H9 (cell line): Measurements from ENCODE around the gene EXD2. TPM values are rescaled to one million over a fixed set of nuclear protein-coding genes. Genes with fewer than 3 reads are reported as not detected.

Experiments
- DNase-seq: peaks from one replicate; pipeline ENCODE4 v3.0.0-alpha.2; 2017
- H2AFZ ChIP-seq: one replicate; pipeline ENCODE4 v1.6.1; 2013; ENCODE audit warnings: mild to moderate bottlenecking, low read length, control low read depth, moderate library complexity
- H2AK5ac ChIP-seq: 2 replicates; pipeline ENCODE4 v1.6.1; 2013; ENCODE audit warnings: low read length, control low read depth, mixed read lengths; ENCODE audit not compliant: insufficient read length
- H2BK120ac ChIP-seq: one replicate; pipeline ENCODE4 v1.6.1; 2013; ENCODE audit warnings: low read depth, mild to moderate bottlenecking, low read length, control low read depth, inconsistent platforms; ENCODE audit not compliant: poor library complexity, severe bottlenecking
- H2BK12ac ChIP-seq: 2 replicates; pipeline ENCODE4 v1.6.1; 2013; ENCODE audit warnings: low read length, control low read depth, mixed read lengths, low read depth; ENCODE audit not compliant: insufficient read length
- H2BK15ac ChIP-seq: 2 replicates; pipeline ENCODE4 v1.6.1; 2013; ENCODE audit warnings: low read depth, low read length, control low read depth
- H2BK20ac ChIP-seq: one replicate; pipeline ENCODE4 v1.6.1; 2013; ENCODE audit warnings: low read depth, mild to moderate bottlenecking, low read length, control low read depth, inconsistent platforms; ENCODE audit not compliant: poor library complexity, severe bottlenecking
- H2BK5ac ChIP-seq: 2 replicates; pipeline ENCODE4 v1.6.1; 2013; ENCODE audit warnings: low read length, control low read depth, mixed read lengths; ENCODE audit not compliant: insufficient read length
- H3K14ac ChIP-seq: 2 replicates; pipeline ENCODE4 v1.6.1; 2013; ENCODE audit warnings: low read length, control low read depth; ENCODE audit not compliant: insufficient read depth
- H3K18ac ChIP-seq: 2 replicates; pipeline ENCODE4 v1.6.1; 2013; ENCODE audit warnings: low read depth, mild to moderate bottlenecking, mixed read lengths, low read length, control low read depth; ENCODE audit not compliant: insufficient read length
- H3K23ac ChIP-seq: 2 replicates; pipeline ENCODE4 v1.6.1; 2013; ENCODE audit warnings: low read length, control low read depth, mixed read lengths, low read depth; ENCODE audit not compliant: insufficient read length
- H3K23me2 ChIP-seq: 2 replicates; pipeline ENCODE4 v1.6.1; 2013; ENCODE audit warnings: low read depth, mild to moderate bottlenecking, mixed read lengths, low read length, control low read depth; ENCODE audit not compliant: insufficient read length, poor library complexity, severe bottlenecking
- H3K27ac ChIP-seq: 2 replicates; pipeline ENCODE4 v1.5.1; 2013; ENCODE audit warnings: low read length, control low read depth, mixed read lengths, low read depth; ENCODE audit not compliant: insufficient read length
- H3K27me3 ChIP-seq: 2 replicates; pipeline ENCODE4 v1.6.1; 2013; ENCODE audit warnings: low read length, control low read depth, inconsistent platforms; ENCODE audit not compliant: insufficient read depth
- H3K4ac ChIP-seq: 2 replicates; pipeline ENCODE4 v1.6.1; 2013; ENCODE audit warnings: low read depth, mild to moderate bottlenecking, control low read depth, inconsistent platforms, low read length, moderate library complexity
- H3K4me1 ChIP-seq: 2 replicates; pipeline ENCODE4 v1.6.1; 2013; ENCODE audit warnings: low read length, control low read depth, inconsistent platforms; ENCODE audit not compliant: insufficient read depth
- H3K4me2 ChIP-seq: 2 replicates; pipeline ENCODE4 v1.6.1; 2013; ENCODE audit warnings: low read length, control low read depth, mixed read lengths; ENCODE audit not compliant: insufficient read length, insufficient read depth
- H3K56ac ChIP-seq: 2 replicates; pipeline ENCODE4 v1.6.1; 2013; ENCODE audit warnings: low read depth, mild to moderate bottlenecking, mixed read lengths, low read length, control low read depth; ENCODE audit not compliant: insufficient read length
- H3K79me1 ChIP-seq: 2 replicates; pipeline ENCODE4 v1.6.1; 2013; ENCODE audit warnings: low read depth, mild to moderate bottlenecking, moderate library complexity, low read length, control low read depth, inconsistent platforms; ENCODE audit not compliant: insufficient read depth, poor library complexity, severe bottlenecking
- H3K79me2 ChIP-seq: 2 replicates; pipeline ENCODE4 v1.6.1; 2013; ENCODE audit warnings: low read length, control low read depth, inconsistent platforms; ENCODE audit not compliant: insufficient read depth
- H3K9ac ChIP-seq: 2 replicates; pipeline ENCODE4 v1.6.1; 2013; ENCODE audit warnings: low read length, control low read depth, mixed read lengths; ENCODE audit not compliant: insufficient read length; ENCODE audit errors: extremely low read depth
- H3K9me3 ChIP-seq: one replicate; pipeline ENCODE4 v1.6.1; 2013; ENCODE audit warnings: low read depth, low read length, inconsistent platforms; ENCODE audit not compliant: control insufficient read depth
- H3T11ph ChIP-seq: one replicate; pipeline ENCODE4 v1.6.1; 2013; ENCODE audit warnings: mild to moderate bottlenecking, low read length, control low read depth, inconsistent platforms
- H4K20me1 ChIP-seq: one replicate; pipeline ENCODE4 v1.6.1; 2013; ENCODE audit not compliant: control insufficient read depth, insufficient read length, insufficient read depth
- H4K5ac ChIP-seq: 2 replicates; pipeline ENCODE4 v1.6.1; 2013; ENCODE audit warnings: low read depth, mild to moderate bottlenecking, mixed read lengths, low read length, control low read depth; ENCODE audit not compliant: insufficient read length
- H4K8ac ChIP-seq: replicated peaks from 2 replicates; pipeline ENCODE4 v1.6.1; 2013; ENCODE audit warnings: low read length, control low read depth, mixed read lengths, low read depth; ENCODE audit not compliant: insufficient read length
- H4K91ac ChIP-seq: 2 replicates; pipeline ENCODE4 v1.6.1; 2013; ENCODE audit warnings: low read depth, mild to moderate bottlenecking, moderate library complexity, mixed read lengths, low read length, control low read depth; ENCODE audit not compliant: insufficient read length
- H3K27ac Mint-ChIP-seq, 3 experiments: 2 replicates in 2 of 3; 3 replicates in 1 of 3; pipeline ENCODE4 v1.8.0; 2020 to 2021; ENCODE audit warnings: mixed read lengths in 3 of 3, mild to moderate bottlenecking in 1 of 3, moderate library complexity in 1 of 3
- H3K27me3 Mint-ChIP-seq: 2 replicates; pipeline ENCODE4 v1.8.0; 2021; ENCODE audit warnings: low read depth, mild to moderate bottlenecking, moderate library complexity, mixed read lengths
- H3K36me3 Mint-ChIP-seq, 3 experiments: 2 replicates in 2 of 3; 3 replicates in 1 of 3; pipeline ENCODE4 v1.8.0; 2020 to 2021; ENCODE audit warnings: low read depth in 3 of 3, mixed read lengths in 3 of 3; ENCODE audit not compliant: insufficient read depth in 1 of 3
- H3K4me1 Mint-ChIP-seq, 2 experiments: 2 replicates each; pipeline ENCODE4 v1.8.0; 2020; ENCODE audit warnings: mixed read lengths in 2 of 2
- H3K4me3 Mint-ChIP-seq, 2 experiments: 2 replicates in 1 of 2; 3 replicates in 1 of 2; pipeline ENCODE4 v1.8.0; 2020 to 2021; ENCODE audit warnings: mild to moderate bottlenecking in 2 of 2, mixed read lengths in 2 of 2, moderate library complexity in 1 of 2
- H3K9me3 Mint-ChIP-seq, 2 experiments: 2 replicates in 1 of 2; 3 replicates in 1 of 2; pipeline ENCODE4 v1.8.0; 2020; ENCODE audit warnings: mild to moderate bottlenecking in 2 of 2, mixed read lengths in 2 of 2, moderate library complexity in 1 of 2
- whole genome bisulfite sequencing: extraction: QIAGEN DNeasy Blood & Tissue Kit; methylation state at CpG from one replicate; pipeline ENCODE4 v1.1.7; 2013; ENCODE audit warnings: missing lambda C conversion rate, low lambda C conversion rate, mixed read lengths; ENCODE audit not compliant: insufficient read length; ENCODE audit errors: extremely low coverage; 5-methylcytosine and 5-hydroxymethylcytosine counted together
- total RNA-seq: library from RNA; stranded (reverse); gene quantifications from 2 replicates; pipeline ENCODE4 v1.2.1, GENCODE V29; 2021
- TF ChIP-seq, protein P1 (sequence below): fragments of 200-600 bp; sonication (generic); conservative IDR thresholded peaks from 3 replicates; pipeline ENCODE4 v1.8.0; 2021; ENCODE audit warnings: antibody characterized with exemption, mild to moderate bottlenecking

The EXD2 gene
- total RNA-seq, 1 experiment from 2014 or later = 19.6 TPM

DNA sequence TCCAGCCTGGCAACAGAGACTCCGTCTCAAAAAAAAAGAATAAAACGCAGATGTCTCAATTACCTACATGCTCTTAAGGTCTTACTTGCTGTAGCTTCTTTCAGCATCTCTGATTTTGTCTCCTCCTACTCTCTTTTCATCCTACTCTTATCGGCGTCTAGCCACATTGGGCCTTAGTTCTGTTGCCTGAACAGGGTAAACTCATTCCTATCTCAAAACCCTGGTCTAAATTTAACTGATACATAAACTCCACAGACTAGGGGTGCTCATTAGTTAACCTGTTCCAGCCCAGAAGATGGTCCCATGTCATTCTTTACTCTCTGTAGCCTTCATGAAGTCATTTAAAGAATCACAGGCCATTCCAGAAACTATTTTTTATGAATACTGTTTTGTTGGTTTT is 33.6 kb downstream of the EXD2 start:
- Histone ChIP-seq H2BK5ac (no peak overlapping the region), H4K91ac (no peak overlapping the region), H2AK5ac (no peak overlapping the region), H4K5ac (no peak overlapping the region), H3K4me2 (no peak overlapping the region), H2BK120ac (no peak overlapping the region), H3K18ac (no peak overlapping the region), H3K9ac (no peak overlapping the region), H3K9me3 (no peaks in the 10 kb centered on the region), H3K27ac (no peak overlapping the region), H2BK20ac (no peak overlapping the region), H3T11ph (no peak overlapping the region), H3K79me1 (no peaks in the 10 kb centered on the region), H2BK12ac (no peak overlapping the region), H3K23ac (no peak overlapping the region), H2BK15ac (no peak overlapping the region), H4K20me1 (no peaks in the 10 kb centered on the region), H3K14ac (no peak overlapping the region), H3K4me1 (no peaks in the 10 kb centered on the region), H3K23me2 (no peaks in the 10 kb centered on the region), H2AFZ (no peak overlapping the region), H3K56ac (no peak overlapping the region), H3K27me3 (no peaks in the 10 kb centered on the region), H3K79me2 (no peaks in the 10 kb centered on the region), H4K8ac (no peak overlapping the region), H3K4ac (no peak overlapping the region)
- no peaks in the 10 kb centered on the region for H3K9me3 Mint-ChIP-seq
- peaks cover 9% of the 10 kb centered on the region in 2 experiments for H3K4me1 Mint-ChIP-seq
- WGBS = no CpG with 5 or more reads among the region's 4 CpGs
- DNase-seq = no peak
- H3K27me3 Mint-ChIP-seq = no peaks in the 10 kb centered on the region
- no peak overlapping the region for H3K4me3 Mint-ChIP-seq
- no peak overlapping the region for H3K27ac Mint-ChIP-seq
- TF ChIP-seq, protein P1, sequence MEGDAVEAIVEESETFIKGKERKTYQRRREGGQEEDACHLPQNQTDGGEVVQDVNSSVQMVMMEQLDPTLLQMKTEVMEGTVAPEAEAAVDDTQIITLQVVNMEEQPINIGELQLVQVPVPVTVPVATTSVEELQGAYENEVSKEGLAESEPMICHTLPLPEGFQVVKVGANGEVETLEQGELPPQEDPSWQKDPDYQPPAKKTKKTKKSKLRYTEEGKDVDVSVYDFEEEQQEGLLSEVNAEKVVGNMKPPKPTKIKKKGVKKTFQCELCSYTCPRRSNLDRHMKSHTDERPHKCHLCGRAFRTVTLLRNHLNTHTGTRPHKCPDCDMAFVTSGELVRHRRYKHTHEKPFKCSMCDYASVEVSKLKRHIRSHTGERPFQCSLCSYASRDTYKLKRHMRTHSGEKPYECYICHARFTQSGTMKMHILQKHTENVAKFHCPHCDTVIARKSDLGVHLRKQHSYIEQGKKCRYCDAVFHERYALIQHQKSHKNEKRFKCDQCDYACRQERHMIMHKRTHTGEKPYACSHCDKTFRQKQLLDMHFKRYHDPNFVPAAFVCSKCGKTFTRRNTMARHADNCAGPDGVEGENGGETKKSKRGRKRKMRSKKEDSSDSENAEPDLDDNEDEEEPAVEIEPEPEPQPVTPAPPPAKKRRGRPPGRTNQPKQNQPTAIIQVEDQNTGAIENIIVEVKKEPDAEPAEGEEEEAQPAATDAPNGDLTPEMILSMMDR = no peak
- H3K36me3 Mint-ChIP-seq = peaks cover 4 to 15% (median 9%) of the 10 kb centered on the region in 3 experiments; a peak in 5 of 7 replicates
